ENCODE measurements around the gene HOXB4.

The HOXB4 gene

GRCh38 chr17:48528936-48529682 is 49.0 kb downstream of the HOXB4 start:
- no peak for DNase-seq (ENCODE audit: low read depth)

GRCh38 chr17:48528153-48528935 is 49.8 kb downstream of the HOXB4 start:
- DNase-seq (ENCODE audit: low read depth) = no peak

DNA sequence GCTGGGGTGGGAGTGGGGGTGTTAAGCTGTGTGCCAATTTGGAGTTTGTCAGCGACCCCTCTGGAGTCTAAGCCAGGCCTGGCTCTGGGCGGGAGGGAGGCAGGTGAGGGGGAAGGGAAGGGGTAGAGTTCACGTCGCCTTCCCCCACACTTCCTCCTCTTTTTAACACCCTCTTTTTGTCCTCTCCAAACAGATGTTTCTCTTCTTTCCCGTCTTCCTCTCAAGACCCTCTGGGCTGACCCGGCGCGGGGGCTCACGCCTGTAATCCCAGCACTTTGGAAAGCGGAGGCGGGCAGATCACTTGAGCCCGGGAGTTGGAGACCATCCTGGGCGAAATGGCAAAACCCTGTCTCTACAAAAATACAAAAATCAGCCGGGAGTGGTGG is 50.6 kb downstream of the HOXB4 start:
- DNase-seq (ENCODE audit: low read depth) = no peak

DNA sequence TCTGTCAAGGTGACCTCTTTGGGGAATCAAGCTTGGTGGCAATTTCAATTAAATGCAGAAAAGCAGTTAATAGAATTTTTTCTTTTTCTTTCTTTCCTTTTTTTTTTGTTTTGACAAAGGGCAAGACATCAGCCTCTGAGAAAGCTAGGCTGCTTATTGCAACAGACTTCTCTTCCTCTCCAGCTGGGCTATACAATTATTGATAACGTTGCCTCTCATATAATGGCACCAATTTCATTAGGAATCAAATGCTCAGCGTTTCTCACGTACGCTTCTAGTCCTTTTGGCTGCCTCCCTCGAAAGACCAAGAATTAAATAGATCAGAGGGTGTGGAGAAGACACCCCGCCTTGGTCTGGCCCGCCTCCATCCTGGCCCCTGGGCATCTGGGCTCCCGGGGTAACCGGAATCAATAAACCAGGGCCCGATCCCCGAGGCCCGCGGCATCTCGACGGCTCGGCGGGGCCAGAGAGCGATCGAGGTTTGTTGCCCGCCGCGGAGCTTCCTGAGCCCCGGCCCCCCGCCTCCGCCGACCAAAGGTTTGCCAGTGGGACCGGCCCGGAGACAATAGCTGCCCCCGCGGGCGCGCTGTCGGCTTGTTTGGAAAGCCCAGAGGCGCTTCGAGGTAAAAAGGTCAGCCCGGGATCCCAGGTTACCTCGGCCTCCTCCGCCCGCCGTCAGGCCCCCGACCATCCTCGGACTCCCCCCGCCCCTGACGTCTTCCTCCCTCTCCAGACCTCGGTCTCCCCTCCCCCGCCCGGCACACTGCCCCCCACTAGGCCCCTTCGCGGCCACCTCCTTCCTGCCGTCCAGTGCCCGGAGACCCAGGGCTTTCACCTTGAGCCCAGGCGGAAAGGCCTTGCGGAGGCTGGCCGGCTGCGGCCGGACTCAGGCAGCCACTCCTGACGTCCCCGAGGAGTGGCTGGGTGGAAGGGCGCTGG is 51.3 kb downstream of the HOXB4 start:
- no peak for DNase-seq (ENCODE audit: low read depth)
